NCI-H510A (cell line): Measurements from ENCODE around the gene PDZD4.

Experiments used
- DNase-seq: peaks from one replicate; lab custom pipeline; 2025; lab: John Stamatoyannopoulos, UW

Gene PDZD4

GRCh38 chrX:153772316-153773217, 57.8 kb downstream of the PDZD4 start:
- DNase-seq = no peak

DNA sequence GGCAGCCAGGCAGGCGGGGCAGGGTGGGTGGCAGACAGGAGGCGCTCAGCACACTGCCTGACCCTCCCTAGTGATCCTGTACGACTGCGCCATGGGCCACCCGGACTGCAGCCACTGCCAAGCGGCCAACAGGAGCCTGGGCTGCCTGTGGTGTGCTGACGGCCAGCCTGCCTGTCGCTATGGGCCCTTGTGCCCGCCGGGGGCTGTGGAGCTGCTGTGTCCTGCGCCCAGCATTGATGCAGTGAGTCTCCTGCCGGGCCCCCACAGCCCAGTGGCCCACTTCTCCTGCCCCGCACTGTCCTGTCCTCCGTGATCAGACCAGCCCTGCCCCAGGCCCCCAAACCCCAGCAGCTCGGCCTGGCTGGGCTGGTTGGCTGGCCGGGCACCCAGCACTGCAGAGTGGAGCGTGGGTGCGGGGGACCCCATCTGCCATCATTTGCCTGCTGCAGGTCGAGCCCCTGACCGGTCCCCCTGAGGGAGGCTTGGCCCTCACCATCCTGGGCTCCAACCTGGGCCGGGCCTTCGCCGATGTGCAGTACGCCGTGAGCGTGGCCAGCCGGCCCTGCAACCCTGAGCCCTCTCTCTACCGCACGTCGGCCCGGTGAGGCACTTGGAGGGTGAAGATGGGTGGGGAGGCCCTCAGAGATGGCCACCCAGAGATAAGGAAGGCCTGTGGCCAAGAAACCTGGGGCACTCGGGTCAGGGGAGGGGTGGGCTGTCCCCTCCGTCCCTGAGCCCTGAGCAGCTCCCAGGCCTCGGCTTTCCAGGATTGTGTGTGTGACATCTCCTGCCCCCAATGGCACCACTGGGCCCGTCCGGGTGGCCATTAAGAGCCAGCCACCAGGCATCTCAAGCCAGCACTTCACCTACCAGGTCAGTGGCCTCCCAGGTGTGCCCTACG, 58.7 kb downstream of the PDZD4 start:
- DNase-seq = no peak

- no peak for DNase-seq
These were observed 59.5 kb downstream of the PDZD4 start for GRCh38 chrX:153770601-153771414.

DNA sequence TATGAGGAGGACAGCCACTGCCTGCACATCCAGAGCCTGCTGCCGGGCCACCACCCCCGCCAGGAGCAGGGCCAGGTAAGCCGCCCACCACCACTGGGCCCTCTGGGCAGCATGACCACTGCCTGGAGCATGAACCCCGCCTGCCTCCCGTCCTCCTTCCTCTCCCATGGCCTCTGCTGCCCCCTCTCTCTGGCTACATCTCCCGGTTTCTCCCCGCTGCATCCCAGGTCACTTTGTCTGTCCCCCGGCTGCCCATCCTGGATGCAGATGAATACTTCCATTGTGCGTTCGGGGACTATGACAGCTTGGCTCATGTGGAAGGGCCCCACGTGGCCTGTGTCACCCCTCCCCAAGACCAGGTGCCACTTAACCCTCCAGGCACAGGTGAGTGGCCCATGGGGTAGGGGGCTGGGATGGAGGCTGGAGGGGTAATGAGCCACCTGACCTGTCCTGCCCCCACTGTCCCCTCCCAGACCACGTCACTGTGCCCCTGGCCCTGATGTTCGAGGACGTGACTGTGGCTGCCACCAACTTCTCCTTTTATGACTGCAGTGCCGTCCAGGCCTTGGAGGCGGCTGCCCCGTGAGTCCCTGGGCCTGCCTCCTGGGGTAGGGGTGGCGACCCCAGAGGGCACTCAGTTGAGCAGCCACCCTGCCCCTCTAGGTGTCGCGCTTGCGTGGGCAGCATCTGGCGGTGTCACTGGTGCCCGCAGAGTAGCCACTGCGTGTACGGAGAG, 60.3 kb downstream of the PDZD4 start:
- no peak for DNase-seq

DNA sequence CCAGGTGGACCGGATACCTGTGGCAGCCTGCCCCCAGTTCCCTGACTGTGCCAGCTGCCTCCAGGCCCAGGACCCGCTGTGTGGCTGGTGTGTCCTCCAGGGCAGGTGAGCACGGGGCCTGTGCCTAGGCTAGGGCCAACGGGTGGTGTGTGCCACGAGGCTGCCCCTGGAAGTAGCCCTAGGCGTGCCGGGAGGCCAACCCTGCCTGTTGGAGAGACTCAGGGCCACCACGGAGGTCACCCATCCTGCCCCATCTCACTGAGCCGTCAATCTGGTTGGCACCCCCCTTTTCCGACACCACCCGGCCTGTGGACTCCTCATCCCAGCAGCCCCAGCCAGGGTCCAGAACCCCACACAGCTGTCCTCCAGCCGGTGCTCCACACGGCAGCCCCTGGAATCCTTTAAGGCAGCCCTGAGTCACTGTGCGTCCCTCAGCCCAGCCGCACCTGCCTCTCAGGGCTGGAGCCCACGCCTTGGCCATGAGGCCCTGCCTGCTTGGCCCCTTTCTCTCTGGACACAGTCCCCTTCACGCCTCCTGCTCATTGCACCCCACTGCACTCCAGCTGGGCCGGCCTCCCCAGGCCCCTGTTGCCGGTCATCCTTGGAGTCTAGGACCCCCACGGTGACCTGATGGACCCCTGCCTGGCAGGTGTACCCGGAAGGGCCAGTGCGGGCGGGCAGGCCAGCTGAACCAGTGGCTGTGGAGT, 61.0 kb downstream of the PDZD4 start:
- DNase-seq = no peak

DNA sequence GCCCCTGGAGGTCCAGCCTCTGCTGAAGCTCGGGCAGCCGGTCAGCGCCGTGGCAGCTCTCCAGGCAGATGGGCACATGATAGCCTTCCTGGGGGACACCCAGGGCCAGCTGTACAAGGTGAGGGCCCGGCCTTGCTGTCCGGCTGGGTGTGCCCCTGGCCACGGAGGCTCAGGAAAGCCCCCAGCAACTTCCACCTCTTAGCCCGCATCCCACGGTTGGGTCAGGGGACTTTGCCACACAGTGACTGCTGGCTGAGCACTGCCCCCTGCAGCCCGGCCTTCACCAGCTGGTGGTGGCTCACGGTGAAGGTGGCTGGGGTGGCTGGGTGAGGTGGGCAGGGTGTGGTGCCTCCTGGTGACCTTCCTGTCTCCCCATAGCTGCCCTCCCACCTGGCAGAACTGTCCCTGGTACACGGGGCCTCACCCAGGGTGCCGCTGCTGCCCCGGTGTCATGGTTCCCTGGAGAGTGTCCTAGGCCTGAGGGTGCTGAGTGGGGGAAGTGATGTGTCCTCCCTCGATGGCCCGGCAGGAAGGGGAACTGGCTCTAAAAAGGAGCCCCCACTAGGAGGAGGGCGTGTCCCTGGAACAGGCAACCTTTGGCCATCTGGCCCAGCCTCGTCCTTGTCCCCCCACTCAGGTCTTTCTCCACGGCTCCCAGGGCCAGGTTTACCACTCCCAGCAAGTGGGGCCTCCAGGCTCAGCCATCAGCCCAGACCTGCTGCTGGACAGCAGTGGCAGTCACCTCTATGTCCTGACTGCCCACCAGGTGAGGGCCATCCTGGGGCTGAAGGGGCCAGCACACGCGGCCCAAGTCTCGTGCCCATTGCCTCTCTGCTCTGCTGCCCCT, 61.8 kb downstream of the PDZD4 start:
- DNase-seq = no peak

DNA sequence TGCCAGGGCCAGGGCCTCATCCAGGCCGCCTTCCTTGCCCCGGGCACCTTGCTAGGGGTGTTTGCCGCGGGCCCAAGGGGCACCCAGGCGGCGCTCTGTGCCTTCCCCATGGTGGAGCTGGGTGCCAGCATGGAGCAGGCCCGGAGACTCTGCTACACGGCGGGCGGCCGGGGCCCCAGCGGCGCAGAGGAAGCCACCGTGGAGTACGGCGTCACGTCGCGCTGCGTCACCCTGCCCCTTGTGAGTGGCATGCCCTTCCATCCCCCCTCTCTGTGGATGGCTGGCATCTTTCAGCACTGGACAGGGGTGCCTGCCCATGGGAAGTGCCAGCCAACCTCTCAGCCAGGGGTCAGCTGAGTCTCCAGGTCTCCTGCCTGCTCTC, 62.7 kb downstream of the PDZD4 start:
- no peak for DNase-seq

DNA sequence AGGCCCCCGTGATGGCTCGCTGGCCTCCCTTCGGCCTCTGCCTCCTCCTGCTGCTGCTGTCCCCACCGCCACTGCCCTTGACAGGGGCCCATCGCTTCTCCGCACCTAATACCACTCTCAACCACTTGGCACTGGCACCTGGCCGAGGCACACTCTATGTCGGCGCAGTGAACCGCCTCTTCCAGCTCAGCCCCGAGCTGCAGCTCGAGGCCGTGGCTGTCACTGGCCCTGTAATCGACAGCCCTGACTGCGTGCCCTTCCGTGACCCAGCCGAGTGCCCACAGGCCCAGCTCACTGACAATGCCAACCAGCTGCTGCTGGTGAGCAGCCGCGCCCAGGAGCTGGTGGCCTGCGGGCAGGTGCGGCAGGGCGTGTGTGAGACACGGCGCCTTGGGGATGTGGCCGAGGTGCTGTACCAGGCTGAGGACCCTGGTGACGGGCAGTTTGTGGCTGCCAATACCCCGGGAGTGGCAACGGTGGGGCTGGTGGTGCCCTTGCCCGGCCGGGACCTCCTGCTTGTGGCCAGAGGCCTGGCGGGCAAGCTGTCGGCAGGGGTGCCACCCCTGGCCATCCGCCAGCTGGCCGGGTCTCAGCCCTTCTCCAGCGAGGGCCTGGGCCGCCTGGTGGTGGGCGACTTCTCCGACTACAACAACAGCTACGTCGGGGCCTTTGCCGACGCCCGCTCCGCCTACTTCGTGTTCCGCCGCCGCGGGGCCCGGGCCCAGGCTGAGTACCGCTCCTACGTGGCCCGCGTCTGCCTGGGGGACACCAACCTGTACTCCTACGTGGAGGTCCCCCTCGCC, 63.3 kb downstream of the PDZD4 start:
- DNase-seq = no peak

GRCh38 chrX:153766098-153766817, 64.1 kb downstream of the PDZD4 start:
- no peak for DNase-seq

DNA sequence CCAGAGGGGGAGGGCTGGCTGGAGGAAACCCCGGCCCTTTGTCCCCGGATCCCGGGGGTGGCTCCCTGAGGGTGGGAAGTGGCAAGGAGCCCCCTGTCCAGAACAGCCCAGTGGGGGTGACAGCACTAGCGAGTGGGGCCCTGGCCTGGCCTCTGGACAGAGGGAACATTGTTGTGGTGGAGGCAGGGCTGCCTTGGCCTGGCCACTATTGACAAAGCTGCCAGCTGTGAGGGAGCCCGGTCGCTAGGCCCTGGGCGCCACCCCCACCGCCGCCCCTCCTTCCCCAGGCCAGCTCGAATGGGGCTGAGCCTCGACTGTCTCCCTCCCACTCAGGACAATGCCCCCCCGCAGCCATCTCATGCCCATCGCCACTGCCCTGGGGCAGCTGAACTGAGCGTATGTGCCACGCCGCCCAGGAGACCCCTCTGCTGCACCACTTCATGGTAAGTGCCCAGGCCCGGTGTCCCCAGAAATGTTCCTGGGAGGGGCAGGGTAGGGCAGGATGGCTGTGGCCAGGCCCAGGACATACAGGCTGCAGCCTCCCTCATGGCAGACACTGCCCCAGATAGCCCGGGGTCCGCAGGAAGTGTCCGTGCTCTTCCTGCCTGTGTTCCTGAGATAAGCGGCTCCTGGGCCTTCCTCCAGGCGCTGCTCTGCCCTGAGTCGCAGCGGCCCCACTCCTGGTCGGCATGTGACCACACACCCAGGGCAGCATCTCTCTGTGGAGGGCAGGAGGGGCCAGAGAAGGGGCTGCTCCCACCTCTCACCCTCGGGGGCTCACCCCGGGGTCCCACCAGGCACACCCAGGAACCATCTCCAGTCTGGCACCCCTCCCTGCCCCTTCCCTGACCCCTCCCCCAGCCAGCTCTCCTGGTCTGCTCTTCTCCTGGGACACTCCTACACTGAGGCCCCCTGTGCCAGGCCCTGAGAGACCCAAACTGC, 64.9 kb downstream of the PDZD4 start:
- no peak for DNase-seq

DNA sequence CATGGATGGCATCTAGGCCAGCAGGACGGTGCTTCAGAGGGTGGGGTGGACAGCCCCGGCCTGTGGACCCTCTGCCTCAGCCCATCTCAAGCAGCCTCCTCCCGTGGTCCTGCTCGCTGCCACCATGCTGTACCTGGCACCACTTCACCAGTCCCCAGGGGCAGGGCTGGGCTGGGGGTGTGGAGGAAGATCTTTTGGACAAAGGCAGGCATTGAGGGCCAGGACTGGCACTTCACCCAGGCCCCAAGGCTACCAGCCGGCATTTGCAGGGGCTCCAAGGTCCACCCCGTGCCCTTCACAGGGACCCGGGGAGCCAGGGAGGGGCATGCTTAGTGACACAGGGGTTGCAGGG, 65.6 kb downstream of the PDZD4 start:
- DNase-seq = no peak

- DNase-seq = peak; percentile 43
These were observed 66.2 kb downstream of the PDZD4 start, which contains the start of gene PLXNB3 for GRCh38 chrX:153763989-153764755. PLXNB3 (plus strand) TSS chrX:153764249; CDS start chrX:153765536, 1,287 bp downstream.

GRCh38 chrX:153763298-153763932, 66.9 kb downstream of the PDZD4 start:
- DNase-seq = no peak

- DNase-seq = no peak
These were observed 67.6 kb downstream of the PDZD4 start for GRCh38 chrX:153762626-153763173.

GRCh38 chrX:153761863-153762262, 68.5 kb downstream of the PDZD4 start:
- no peak for DNase-seq

GRCh38 chrX:153755136-153755535, 75.2 kb downstream of the PDZD4 start:
- DNase-seq = no peak
